HEK293 (cell line): ENCODE results near the gene TMCC2.

Experiments used
- CTCF ChIA-PET: fragments of 350-600 bp; formaldehyde crosslinking; extraction: SDS; loops from one replicate; lab custom pipeline; 2021; ENCODE audit warnings: antibody characterized with exemption; lab: Yijun Ruan, JAX
- POLR2A ChIA-PET: fragments of 300-600 bp; formaldehyde crosslinking; extraction: SDS; loops from one replicate; lab custom pipeline; 2020; ENCODE audit warnings: antibody characterized with exemption, inconsistent platforms; lab: Yijun Ruan, JAX
- H3K27ac ChIP-seq: fragments of 200-500 bp; sonication (Bioruptor generic); 2 replicates; pipeline ENCODE4 v1.5.1; 2014; ENCODE audit warnings: low read depth, low read length, control low read depth, inconsistent platforms; ENCODE audit errors: extremely low read depth
- H3K36me3 ChIP-seq, 2 experiments: fragments of 200-500 bp in 1 of 2; sonication (Bioruptor generic) in 1 of 2; 1 replicate in 1 of 2; 2 replicates in 1 of 2; pipeline ENCODE4 v1.5.1; 2014 to 2017; ENCODE audit warnings: inconsistent platforms in 2 of 2, low read length in 2 of 2; ENCODE audit not compliant: control insufficient read depth in 2 of 2, insufficient read depth in 1 of 2
- H3K4me1 ChIP-seq: fragments of 200-500 bp; sonication (Bioruptor generic); 2 replicates; pipeline ENCODE4 v1.5.1; 2014; ENCODE audit warnings: mild to moderate bottlenecking, low read length, inconsistent platforms; ENCODE audit not compliant: control insufficient read depth, insufficient read depth
- H3K4me3 ChIP-seq: 2 replicates; pipeline ENCODE4 v1.5.1; 2011; ENCODE audit warnings: low read depth, mild to moderate bottlenecking, control low read depth, low read length, moderate library complexity
- H3K9me3 ChIP-seq: fragments of 200-500 bp; sonication (Bioruptor generic); 2 replicates; pipeline ENCODE4 v1.5.1; 2014; ENCODE audit warnings: low read depth, low read length, inconsistent platforms; ENCODE audit not compliant: control insufficient read depth, insufficient read depth
- GLIS2 ChIP-seq: fragments of 450-650 bp; formaldehyde crosslinking; IDR thresholded peaks from 2 replicates; pipeline ENCODE4 v1.5.1; 2016; ENCODE audit warnings: missing biosample characterization, missing genetic modification characterization
- IKZF3 ChIP-seq: fragments of 450-650 bp; IDR thresholded peaks from 2 replicates; pipeline ENCODE4 v1.5.0; 2018; ENCODE audit warnings: missing biosample characterization, mild to moderate bottlenecking, missing genetic modification characterization, moderate library complexity
- SCRT1 ChIP-seq: fragments of 450-650 bp; formaldehyde crosslinking; IDR thresholded peaks from 2 replicates; pipeline ENCODE4 v1.5.1; 2016; ENCODE audit warnings: missing biosample characterization, missing genetic modification characterization, borderline replicate concordance
- SCRT2 ChIP-seq: fragments of 450-650 bp; formaldehyde crosslinking; IDR thresholded peaks from 2 replicates; pipeline ENCODE4 v1.5.1; 2016; ENCODE audit warnings: missing biosample characterization, missing genetic modification characterization
- SETDB1 ChIP-seq: IDR thresholded peaks from one replicate; pipeline ENCODE4 v1.6.1; 2017; ENCODE audit warnings: mild to moderate bottlenecking, low read length, moderate library complexity, mixed read lengths; ENCODE audit not compliant: insufficient read length
- SP2 ChIP-seq: fragments of 450-650 bp; formaldehyde crosslinking; IDR thresholded peaks from 2 replicates; pipeline ENCODE4 v1.5.1; 2016; ENCODE audit warnings: missing biosample characterization, missing genetic modification characterization
- TCF7L2 ChIP-seq: IDR thresholded peaks from 2 replicates; pipeline ENCODE4 v1.6.1; 2011; ENCODE audit warnings: low read depth, mild to moderate bottlenecking, inconsistent platforms, low read length, moderate library complexity, borderline replicate concordance
- ZBTB48 ChIP-seq: fragments of 450-650 bp; formaldehyde crosslinking; IDR thresholded peaks from 2 replicates; pipeline ENCODE4 v1.5.1; 2016; ENCODE audit warnings: missing biosample characterization, missing genetic modification characterization
- ZFHX2 ChIP-seq: fragments of 450-650 bp; formaldehyde crosslinking; conservative IDR thresholded peaks from 2 replicates; pipeline ENCODE4 v1.5.1; 2016; ENCODE audit warnings: missing biosample characterization, missing genetic modification characterization
- ZIC2 ChIP-seq: fragments of 450-650 bp; formaldehyde crosslinking; IDR thresholded peaks from 2 replicates; pipeline ENCODE4 v1.5.1; 2016; ENCODE audit warnings: missing biosample characterization, missing genetic modification characterization
- ZNF184 ChIP-seq: fragments of 450-650 bp; IDR thresholded peaks from 2 replicates; pipeline ENCODE4 v1.5.1; 2018; ENCODE audit warnings: missing biosample characterization, mild to moderate bottlenecking, missing genetic modification characterization
- ZNF221 ChIP-seq: fragments of 450-650 bp; formaldehyde crosslinking; IDR thresholded peaks from 2 replicates; pipeline ENCODE4 v1.5.1; 2017; ENCODE audit warnings: missing biosample characterization, missing genetic modification characterization, borderline replicate concordance
- ZNF248 ChIP-seq: fragments of 450-650 bp; formaldehyde crosslinking; IDR thresholded peaks from 2 replicates; pipeline ENCODE4 v1.5.1; 2017; ENCODE audit warnings: missing biosample characterization, missing genetic modification characterization
- ZNF266 ChIP-seq: fragments of 450-650 bp; formaldehyde crosslinking; IDR thresholded peaks from 2 replicates; pipeline ENCODE4 v1.5.1; 2016; ENCODE audit warnings: missing biosample characterization, missing genetic modification characterization, low read depth
- ZNF404 ChIP-seq: fragments of 450-650 bp; formaldehyde crosslinking; IDR thresholded peaks from 2 replicates; pipeline ENCODE4 v1.5.1; 2017; ENCODE audit warnings: missing biosample characterization, missing genetic modification characterization
- ZNF426 ChIP-seq: fragments of 450-650 bp; formaldehyde crosslinking; IDR thresholded peaks from 2 replicates; pipeline ENCODE4 v1.5.1; 2017; ENCODE audit warnings: missing biosample characterization, missing genetic modification characterization, mild to moderate bottlenecking, inconsistent platforms, moderate library complexity
- ZNF433 ChIP-seq: fragments of 450-650 bp; formaldehyde crosslinking; IDR thresholded peaks from 2 replicates; pipeline ENCODE4 v1.5.1; 2016; ENCODE audit warnings: missing biosample characterization, missing genetic modification characterization, low read depth
- ZNF600 ChIP-seq: fragments of 450-650 bp; formaldehyde crosslinking; IDR thresholded peaks from 2 replicates; pipeline ENCODE4 v1.5.1; 2016; ENCODE audit warnings: missing biosample characterization, missing genetic modification characterization
- ZNF654 ChIP-seq: fragments of 450-650 bp; formaldehyde crosslinking; IDR thresholded peaks from 2 replicates; pipeline ENCODE4 v1.5.1; 2016; ENCODE audit warnings: low read depth, missing biosample characterization, missing genetic modification characterization
- ZNF76 ChIP-seq: fragments of 450-650 bp; formaldehyde crosslinking; IDR thresholded peaks from 2 replicates; pipeline ENCODE4; 2016; ENCODE audit warnings: low read depth, missing biosample characterization, missing genetic modification characterization, borderline replicate concordance
- TF ChIP-seq, protein P1 (sequence below): fragments of 450-650 bp; formaldehyde crosslinking; IDR thresholded peaks from 2 replicates; pipeline ENCODE4 v1.5.1; 2017; ENCODE audit warnings: missing biosample characterization, mild to moderate bottlenecking, missing genetic modification characterization, moderate library complexity
- TF ChIP-seq, protein P2 (sequence below): fragments of 450-650 bp; formaldehyde crosslinking; IDR thresholded peaks from 2 replicates; pipeline ENCODE4 v1.5.1; 2016; ENCODE audit warnings: missing biosample characterization, missing genetic modification characterization
- TF ChIP-seq, protein P3 (sequence below): fragments of 450-650 bp; formaldehyde crosslinking; IDR thresholded peaks from 2 replicates; pipeline ENCODE4 v1.5.1; 2016; ENCODE audit warnings: missing biosample characterization, missing genetic modification characterization
- TF ChIP-seq, protein P4 (sequence below): fragments of 450-650 bp; formaldehyde crosslinking; IDR thresholded peaks from 2 replicates; pipeline ENCODE4 v1.5.1; 2016; ENCODE audit warnings: missing biosample characterization, missing genetic modification characterization
- TF ChIP-seq, protein P5 (sequence below): fragments of 450-650 bp; formaldehyde crosslinking; IDR thresholded peaks from 2 replicates; pipeline ENCODE4 v1.5.1; 2016; ENCODE audit warnings: missing biosample characterization, missing genetic modification characterization

TMCC2 gene

DNA sequence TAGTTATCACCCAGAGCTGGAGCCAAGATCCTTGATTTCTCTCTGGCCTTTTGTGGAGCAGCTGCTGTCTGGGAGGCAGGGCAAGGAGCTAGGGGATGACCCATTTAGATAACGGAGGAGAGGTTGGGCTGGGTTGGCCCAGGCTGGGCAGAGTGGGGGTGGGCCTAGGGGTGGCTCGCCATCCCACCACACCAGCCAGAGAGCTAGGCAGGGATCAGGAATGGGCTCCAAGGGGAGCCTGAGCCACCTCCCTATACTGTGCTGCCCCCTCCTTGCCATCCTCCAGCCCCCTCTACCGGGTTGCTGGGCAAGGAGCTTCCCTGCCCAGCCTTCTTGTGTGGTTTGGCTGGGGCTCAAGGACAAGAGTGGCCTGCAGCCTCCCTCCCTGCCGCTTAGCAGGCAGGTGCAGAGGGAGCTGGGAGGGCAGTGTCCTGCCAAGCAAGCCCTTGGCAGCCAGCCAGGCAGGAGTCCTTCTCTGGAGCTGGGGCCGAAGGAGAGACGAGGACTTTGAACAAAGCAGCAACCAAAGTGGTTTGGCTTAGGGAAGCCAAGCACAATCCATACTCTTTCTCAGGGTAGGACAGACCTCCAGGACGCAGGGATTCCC, 89.7 kb downstream of the TMCC2 start (continued):
- TF ChIP-seq, protein P1, sequence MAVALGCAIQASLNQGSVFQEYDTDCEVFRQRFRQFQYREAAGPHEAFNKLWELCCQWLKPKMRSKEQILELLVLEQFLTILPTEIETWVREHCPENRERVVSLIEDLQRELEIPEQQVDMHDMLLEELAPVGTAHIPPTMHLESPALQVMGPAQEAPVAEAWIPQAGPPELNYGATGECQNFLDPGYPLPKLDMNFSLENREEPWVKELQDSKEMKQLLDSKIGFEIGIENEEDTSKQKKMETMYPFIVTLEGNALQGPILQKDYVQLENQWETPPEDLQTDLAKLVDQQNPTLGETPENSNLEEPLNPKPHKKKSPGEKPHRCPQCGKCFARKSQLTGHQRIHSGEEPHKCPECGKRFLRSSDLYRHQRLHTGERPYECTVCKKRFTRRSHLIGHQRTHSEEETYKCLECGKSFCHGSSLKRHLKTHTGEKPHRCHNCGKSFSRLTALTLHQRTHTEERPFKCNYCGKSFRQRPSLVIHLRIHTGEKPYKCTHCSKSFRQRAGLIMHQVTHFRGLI (tag by site-specific recombination): peak; percentile 92
- TF ChIP-seq IKZF3 (tag by site-specific recombination) (peak; percentile 55), ZNF600 (tag by site-specific recombination) (peak; percentile 97), ZBTB48 (tag by site-specific recombination) (peak; percentile 94), TCF7L2 (no peak), ZIC2 (tag by site-specific recombination) (peak; percentile 86)
- TF ChIP-seq, protein P2, sequence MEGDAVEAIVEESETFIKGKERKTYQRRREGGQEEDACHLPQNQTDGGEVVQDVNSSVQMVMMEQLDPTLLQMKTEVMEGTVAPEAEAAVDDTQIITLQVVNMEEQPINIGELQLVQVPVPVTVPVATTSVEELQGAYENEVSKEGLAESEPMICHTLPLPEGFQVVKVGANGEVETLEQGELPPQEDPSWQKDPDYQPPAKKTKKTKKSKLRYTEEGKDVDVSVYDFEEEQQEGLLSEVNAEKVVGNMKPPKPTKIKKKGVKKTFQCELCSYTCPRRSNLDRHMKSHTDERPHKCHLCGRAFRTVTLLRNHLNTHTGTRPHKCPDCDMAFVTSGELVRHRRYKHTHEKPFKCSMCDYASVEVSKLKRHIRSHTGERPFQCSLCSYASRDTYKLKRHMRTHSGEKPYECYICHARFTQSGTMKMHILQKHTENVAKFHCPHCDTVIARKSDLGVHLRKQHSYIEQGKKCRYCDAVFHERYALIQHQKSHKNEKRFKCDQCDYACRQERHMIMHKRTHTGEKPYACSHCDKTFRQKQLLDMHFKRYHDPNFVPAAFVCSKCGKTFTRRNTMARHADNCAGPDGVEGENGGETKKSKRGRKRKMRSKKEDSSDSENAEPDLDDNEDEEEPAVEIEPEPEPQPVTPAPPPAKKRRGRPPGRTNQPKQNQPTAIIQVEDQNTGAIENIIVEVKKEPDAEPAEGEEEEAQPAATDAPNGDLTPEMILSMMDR (tag by site-specific recombination): peak; percentile 71

DNA sequence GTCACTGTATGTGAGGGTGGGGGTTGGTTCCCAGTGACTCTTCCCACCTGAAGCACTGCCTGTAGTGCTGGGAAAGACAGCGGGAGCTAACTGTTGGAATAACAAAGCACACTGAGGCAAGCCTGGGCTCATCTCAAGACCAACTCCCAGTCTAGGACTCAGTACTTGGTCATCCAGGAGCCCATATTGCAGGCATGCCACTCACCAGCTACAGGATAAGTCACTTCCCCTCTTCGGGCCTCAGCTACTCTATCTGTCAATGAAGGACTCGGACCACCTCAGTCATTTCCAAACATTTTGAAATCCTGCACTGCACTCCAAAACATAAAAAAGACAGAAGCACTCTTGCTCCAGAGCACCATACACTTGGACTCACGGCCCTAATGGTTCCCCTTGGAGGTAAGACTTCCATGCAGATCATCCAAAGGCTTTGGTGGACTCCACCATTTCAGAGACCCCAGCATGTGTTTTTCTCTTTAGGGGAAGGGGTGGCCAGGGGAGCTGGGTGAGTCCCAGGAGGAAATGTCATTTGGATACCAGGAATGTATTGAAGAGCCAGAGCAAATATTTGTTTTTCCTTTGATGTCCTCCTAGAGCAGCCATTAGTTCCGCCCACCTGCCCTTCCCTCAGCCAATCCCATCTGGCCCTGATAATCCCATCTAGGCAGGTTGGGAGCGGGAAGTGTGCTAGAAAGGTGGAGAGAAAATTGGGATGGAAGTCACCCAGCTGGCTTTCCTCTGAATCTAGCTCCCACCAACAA, 90.7 kb downstream of the TMCC2 start:
- H3K4me3 ChIP-seq: no peak overlapping the region
- H3K9me3 ChIP-seq: no peaks in the 10 kb centered on the region
- H3K4me1 ChIP-seq: peaks cover 10% of the 10 kb centered on the region
- H3K27ac ChIP-seq: no peak overlapping the region
- no peaks in the 10 kb centered on the region for H3K36me3 ChIP-seq
- CTCF ChIA-PET: interaction anchor here (0.8 to 3.3 kb wide), 12 partner anchors 15 to 120 kb away, joined by 3 to 41 read pairs (median 6); no protein-coding TSS in a partner anchor
- POLR2A ChIA-PET: interaction anchor here (0.7 to 2.2 kb wide), 8 partner anchors 12 to 89 kb away, joined by 3 to 9 read pairs (median 5); no protein-coding TSS in a partner anchor
- TF ChIP-seq, protein P3, sequence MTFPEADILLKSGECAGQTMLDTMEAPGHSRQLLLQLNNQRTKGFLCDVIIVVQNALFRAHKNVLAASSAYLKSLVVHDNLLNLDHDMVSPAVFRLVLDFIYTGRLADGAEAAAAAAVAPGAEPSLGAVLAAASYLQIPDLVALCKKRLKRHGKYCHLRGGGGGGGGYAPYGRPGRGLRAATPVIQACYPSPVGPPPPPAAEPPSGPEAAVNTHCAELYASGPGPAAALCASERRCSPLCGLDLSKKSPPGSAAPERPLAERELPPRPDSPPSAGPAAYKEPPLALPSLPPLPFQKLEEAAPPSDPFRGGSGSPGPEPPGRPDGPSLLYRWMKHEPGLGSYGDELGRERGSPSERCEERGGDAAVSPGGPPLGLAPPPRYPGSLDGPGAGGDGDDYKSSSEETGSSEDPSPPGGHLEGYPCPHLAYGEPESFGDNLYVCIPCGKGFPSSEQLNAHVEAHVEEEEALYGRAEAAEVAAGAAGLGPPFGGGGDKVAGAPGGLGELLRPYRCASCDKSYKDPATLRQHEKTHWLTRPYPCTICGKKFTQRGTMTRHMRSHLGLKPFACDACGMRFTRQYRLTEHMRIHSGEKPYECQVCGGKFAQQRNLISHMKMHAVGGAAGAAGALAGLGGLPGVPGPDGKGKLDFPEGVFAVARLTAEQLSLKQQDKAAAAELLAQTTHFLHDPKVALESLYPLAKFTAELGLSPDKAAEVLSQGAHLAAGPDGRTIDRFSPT (tag by site-specific recombination): no peak
- TF ChIP-seq, protein P4, sequence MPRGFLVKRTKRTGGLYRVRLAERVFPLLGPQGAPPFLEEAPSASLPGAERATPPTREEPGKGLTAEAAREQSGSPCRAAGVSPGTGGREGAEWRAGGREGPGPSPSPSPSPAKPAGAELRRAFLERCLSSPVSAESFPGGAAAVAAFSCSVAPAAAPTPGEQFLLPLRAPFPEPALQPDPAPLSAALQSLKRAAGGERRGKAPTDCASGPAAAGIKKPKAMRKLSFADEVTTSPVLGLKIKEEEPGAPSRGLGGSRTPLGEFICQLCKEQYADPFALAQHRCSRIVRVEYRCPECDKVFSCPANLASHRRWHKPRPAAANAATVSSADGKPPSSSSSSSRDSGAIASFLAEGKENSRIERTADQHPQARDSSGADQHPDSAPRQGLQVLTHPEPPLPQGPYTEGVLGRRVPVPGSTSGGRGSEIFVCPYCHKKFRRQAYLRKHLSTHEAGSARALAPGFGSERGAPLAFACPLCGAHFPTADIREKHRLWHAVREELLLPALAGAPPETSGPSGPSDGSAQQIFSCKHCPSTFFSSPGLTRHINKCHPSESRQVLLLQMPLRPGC (tag by site-specific recombination): no peak
- TF ChIP-seq ZNF404 (tag by site-specific recombination): no peak
- TF ChIP-seq ZNF248 (tag by site-specific recombination): no peak
- peak; percentile 67 for TF ChIP-seq ZIC2 (tag by site-specific recombination)
- peak; percentile 49; the same call in 1 of the 2 replicates for TF ChIP-seq SCRT2 (tag by site-specific recombination)
- peak; percentile 17; the same call in 1 of the 2 replicates for TF ChIP-seq SCRT1
- no peak for TF ChIP-seq ZNF426
- no peak for TF ChIP-seq ZNF184
- no peak for TF ChIP-seq ZNF221 (tag by site-specific recombination)
- TF ChIP-seq SP2 (tag by site-specific recombination): 0 out of 2 replicates have a peak, but pooled peaks have one; percentile 10
- no peak for TF ChIP-seq ZNF266 (tag by site-specific recombination)
- no peak for TF ChIP-seq ZNF76
- TF ChIP-seq GLIS2 (tag by site-specific recombination): no peak
- TF ChIP-seq ZNF654 (tag by site-specific recombination): no peak
- no peak for TF ChIP-seq ZNF433
- TF ChIP-seq TCF7L2: 0 out of 2 replicates have a peak, but pooled peaks have one; percentile 29
- peak; percentile 32; the same call in 1 of the 2 replicates for TF ChIP-seq ZFHX2 (tag by site-specific recombination)
- no peak for TF ChIP-seq SETDB1
- TF ChIP-seq, protein P5, sequence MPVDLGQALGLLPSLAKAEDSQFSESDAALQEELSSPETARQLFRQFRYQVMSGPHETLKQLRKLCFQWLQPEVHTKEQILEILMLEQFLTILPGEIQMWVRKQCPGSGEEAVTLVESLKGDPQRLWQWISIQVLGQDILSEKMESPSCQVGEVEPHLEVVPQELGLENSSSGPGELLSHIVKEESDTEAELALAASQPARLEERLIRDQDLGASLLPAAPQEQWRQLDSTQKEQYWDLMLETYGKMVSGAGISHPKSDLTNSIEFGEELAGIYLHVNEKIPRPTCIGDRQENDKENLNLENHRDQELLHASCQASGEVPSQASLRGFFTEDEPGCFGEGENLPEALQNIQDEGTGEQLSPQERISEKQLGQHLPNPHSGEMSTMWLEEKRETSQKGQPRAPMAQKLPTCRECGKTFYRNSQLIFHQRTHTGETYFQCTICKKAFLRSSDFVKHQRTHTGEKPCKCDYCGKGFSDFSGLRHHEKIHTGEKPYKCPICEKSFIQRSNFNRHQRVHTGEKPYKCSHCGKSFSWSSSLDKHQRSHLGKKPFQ (tag by site-specific recombination): no peak
